NCI-H2196 treated with DMSO at 0.1 percent for 48 hours (cell line): ENCODE data around the gene C1QTNF12.
A peak's percentile ranks its signal among the peaks of the same experiment; 100 is the strongest.

ENCODE experiments used
- DNase-seq: peaks from one replicate; lab custom pipeline; 2025; ENCODE audit not compliant: unreplicated experiment; lab: John Stamatoyannopoulos, UW

C1QTNF12 gene

GRCh38 chr1:1281533-1282321, 35.2 kb upstream of the C1QTNF12 start:
- DNase-seq, result peak; percentile 59

DNA sequence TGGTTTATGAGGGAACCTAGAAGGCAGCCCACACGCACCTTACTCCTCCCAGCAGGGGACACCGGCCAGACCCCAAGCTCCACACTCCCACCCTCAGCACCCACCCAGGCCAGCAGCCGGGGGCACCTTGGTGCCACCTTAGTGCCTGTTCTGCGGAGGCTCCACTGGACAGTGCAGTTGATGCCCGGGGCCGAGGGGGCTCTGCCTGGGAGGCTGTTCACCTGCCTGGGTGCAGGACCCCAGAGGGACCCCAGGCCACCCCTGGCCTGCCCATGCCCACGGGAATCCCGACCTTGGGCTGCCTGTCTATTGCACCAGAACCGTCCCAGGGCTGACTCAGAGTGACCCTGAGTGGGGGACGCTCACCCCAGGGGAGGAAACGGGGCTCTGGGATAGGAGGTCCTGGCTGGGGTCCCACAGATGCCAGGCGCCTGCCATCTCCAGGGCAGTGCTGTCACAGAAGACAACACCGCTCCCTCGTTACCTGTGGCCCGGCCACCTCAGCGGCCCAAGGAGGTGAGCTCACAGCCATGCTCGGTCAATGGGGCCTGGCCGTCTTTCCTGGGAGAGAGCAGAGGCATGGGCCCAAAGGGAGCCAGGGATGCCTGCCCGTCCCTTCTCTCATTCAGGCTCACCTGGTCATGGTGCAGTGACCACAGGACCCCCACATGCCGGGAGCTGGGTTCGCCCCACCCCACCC, 34.4 kb upstream of the C1QTNF12 start:
- no peak for DNase-seq

DNA sequence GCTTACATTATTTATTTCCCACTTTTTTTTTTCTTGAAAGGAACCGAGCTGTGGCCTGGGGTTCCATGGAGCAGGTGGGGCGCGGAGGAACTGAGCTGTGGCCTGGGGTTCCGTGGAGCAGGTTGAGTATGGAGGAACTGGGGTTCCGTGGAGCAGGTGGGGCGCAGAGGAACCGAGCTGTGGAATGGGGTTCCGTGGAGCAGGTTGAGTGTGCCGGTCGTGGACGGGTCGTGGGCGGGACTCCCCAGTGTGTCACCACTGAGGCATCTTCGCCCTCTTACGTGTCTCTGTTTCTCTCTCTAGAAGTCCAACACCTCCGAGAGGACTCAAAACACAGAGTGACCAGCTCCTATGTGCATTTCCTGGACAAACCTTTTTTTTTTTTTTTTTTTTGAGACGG, 32.5 kb upstream of the C1QTNF12 start:
- DNase-seq, result no peak

GRCh38 chr1:1278620-1279019, 32.1 kb upstream of the C1QTNF12 start:
- no peak for DNase-seq

DNA sequence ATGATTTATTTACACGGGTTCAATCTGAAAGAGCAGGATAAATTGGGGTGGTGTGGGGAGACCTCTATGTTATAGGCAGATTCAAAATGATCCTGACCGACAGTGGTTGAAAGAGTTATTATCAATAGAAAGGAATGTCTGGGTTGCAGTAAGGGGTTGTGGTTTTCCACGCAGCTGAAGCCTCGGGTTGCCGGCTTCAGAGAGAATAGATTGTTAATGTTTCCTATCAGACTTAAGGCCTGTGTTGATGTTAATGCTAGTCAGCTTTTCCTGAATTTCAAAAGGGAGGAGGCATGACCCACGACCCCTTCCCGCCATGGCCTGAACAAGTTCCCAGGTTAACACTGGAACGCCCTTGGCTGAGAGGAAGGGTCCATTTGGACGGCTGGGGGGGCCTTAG, 29.3 kb upstream of the C1QTNF12 start:
- no peak for DNase-seq

DNA sequence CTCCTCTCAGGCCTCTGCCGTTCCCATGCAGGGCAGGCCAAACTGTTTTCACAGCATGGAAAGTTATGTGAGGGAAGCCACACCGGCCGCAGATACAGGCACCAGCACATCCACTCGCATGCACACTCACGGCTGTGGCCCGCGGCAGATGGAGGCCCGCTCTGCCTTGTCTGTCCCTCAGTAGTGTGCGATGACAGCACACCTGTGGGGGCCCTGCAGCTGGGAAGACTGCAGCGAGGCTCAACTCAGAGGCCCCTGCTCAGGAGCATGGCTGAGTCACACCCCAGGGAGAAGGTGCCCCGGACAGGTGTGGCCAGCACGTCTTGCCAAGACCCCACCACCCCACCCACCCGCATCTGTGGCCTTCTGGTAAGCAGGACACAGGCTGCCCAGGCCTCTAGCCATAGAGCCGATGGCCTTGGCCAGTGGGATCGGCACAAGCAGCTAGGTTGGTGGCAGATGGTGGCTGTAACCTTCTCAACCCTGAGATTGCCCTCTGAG, 28.5 kb upstream of the C1QTNF12 start:
- no peak for DNase-seq

DNA sequence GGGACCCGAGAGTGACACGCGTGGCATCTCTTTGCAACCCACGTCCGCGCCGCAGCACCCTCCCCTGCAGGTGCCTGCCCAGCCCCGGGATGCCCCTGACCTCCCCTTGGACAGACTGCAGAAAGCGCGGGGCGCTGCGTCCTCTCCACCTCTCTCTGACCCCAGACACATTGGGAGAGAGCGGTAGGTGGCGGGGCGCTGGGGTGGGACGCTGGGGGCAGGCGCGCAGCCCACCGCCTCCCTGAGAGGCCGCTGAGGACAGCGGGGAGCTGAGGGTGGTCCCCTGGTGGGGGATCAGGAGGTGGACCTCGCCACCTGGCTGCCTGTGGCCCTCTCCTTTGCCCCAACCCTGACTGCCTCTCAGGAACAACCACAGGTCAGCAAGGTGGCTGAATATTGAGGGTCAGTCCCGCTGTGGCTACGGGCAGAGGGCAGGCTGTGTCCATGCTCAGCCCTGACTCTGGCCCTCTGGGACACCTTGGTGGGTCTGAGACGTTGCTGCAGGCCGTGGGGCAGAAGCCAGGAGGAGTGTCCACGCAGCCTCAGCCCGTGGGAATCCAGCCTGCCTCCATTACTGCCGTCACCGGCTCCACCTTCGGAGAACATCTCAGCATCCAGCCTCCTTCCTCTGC, 27.9 kb upstream of the C1QTNF12 start:
- DNase-seq, result no peak

DNA sequence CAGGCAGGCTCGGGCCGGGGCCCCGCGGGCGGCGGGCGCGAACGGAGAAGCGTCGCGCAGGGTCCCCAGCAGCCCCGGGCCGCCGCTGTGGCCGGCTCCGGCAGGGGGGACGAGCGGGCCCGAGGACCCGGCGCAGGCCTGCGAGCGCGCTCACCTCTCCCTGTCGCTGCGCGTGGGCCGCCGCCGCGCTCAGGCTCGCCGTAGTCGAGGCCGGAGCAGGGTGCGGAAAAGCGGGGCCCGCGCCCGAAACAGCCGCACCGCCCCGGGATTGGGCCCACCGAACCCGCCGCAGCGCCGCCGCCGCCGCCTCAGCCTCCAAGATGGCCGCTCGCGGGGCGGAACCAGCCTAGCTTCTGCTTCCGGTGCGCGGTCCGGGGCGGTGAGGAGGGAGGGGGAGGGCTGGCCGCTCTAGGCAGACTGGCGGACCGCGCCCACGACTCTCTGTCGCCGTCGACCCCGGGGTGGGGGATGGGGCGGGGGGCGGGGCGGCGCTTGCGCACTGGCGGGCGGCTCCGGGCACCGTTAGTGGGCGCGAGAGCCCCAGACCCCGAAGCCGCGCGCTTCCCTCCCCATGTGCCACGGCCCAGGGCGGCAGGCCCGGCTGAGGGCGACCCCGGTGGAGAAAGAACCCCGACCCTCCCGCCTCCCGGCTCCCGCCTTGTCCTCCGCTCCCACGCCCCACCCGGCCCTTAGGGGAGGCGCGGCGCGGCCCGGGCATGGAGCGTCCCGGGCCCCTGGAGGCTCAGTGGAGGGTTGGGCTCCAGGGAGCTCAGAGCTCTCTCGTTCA, 27.2 kb upstream of the C1QTNF12 start, which contains the start of gene UBE2J2:
TSS of gene UBE2J2 (minus strand) at position 343 of the 787 bp plus-strand sequence. CDS start 5,862 bp downstream, outside the sequence.
- DNase-seq, result peak; percentile 80

DNA sequence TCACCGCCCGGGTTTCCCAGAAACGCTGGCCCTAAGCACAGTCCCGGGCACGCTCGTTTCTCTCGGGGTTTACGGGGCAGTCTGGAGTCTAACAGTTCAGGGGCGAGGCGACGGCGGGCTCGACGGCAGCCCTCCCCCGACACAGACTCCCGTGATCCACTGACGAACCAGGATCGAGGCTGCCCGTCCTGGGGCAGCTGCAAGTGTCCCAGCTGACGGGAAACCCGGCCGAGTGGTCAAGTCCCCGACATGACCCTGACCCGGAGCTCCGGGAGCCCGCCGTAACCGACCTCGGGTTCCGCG, 26.6 kb upstream of the C1QTNF12 start:
- DNase-seq, result no peak

- DNase-seq, result peak; percentile 14
These were observed 26.1 kb upstream of the C1QTNF12 start for GRCh38 chr1:1272341-1273208.

DNA sequence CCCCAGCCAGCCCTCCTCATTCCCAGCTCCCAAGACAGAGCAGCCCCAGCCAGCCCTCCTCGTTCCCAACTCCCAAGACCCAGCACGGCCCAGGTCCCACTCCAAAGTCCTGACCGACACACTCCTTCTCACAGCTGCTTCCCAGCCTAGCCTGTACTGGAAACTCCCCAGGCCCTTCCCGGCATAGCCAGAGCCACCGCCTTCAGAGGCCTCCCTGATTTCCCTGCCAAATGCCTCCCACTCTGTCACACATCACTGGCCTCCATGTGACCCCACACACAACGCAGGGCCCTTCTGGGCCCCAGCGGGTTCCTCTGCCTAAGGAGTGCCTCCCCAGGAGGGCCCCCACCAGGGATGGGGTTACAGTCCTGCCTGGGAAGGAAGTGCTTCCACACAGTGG, 24.3 kb upstream of the C1QTNF12 start:
- DNase-seq, result no peak

- no peak for DNase-seq
These were observed 21.8 kb upstream of the C1QTNF12 start for GRCh38 chr1:1268284-1268682.

GRCh38 chr1:1267488-1268283, 21.2 kb upstream of the C1QTNF12 start:
- DNase-seq, result no peak

GRCh38 chr1:1264868-1265272, 18.3 kb upstream of the C1QTNF12 start:
- DNase-seq, result no peak

DNA sequence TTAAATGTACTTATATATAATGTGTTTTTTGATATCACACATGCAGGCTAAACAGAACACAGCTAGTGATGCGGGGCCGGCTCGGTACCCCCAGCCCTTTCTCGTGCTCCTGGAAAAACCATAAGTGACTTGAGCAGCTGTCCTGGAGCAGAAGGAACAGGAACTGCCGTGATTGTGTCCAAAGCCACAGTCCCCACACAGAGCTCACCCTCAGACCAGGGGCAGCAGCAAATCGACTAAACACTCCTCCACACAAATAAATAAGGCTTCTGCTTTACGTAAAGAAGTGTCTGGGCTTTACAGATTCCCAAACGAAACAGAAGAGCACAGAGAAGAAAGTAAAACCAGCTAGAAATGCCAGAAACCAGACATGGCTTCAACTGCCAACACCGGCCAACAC, 17.5 kb upstream of the C1QTNF12 start:
- DNase-seq, result no peak

DNA sequence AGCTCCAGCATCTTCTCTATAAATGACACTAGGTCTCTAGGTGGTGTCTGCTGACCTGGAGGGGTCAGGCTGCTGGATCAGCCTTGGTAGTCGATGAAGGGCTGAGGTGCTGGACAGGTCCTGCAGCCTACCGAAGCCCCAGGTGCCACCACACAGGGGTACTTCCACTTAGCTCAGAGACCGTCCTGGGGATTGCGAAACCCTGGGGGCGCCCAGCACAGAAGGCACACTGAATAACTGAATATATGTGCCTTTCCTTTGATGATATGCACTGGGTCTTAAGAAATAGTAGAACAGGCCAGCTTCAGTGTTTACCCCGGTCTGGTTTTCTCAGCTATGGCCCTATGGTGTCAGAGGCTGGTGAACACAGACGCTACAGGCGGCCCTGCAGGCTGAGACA, 16.2 kb upstream of the C1QTNF12 start:
- DNase-seq, result no peak

DNA sequence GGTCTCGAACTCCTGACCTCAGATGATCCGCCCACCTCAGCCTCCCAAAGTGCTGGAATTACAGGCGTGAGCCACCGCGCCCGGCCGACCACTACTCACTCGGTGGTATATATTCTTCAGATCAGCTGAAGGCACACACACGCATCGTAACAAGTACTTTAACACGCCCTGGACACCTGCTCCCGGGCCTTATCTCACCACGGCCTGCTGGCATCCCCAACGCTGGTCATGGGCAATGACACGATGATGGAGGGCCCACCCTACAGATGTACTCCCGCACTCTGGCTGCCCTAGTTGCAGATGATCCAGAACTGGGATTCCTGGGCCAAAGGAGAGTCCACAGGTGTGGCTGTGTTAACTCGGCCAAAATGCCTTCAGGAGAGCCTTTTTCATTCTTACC, 15.5 kb upstream of the C1QTNF12 start:
- no peak for DNase-seq

DNA sequence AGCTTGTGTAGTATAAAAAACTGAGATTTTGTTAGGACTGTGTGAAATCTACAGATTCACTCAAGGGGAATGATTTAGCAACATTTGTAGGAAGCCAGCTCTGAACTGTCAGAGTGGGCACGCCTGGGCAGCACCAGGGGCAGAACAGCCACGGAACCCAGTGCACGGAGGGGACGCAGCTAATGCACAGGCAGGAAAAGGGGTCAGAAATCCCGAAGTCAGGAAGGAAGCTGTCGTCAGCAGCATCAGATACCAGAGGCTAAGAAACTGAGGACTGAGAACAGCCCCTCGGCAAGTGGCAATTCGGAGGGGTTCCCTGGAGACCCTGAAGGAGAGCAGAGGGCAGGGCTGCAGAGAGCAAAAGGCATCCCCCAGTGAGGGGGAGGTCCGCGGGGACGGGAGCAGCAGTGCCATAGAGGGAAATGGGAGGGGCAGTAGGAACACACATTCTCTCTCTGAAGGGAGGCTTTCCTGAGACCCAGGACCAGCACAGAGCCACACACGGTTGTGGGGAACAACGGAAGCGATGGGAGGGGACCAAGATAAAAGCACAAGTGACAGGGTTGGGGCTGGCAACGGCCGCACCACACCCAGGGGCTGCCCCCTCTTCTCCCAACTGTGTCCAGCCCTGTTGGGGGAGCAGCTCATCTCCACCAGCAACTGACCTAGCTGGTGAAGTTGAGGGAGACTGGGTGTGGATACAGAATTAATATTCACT, 14.5 kb upstream of the C1QTNF12 start:
- DNase-seq, result no peak
